ENCODE results near the gene KRTAP5-9.
"Not testable (repeated sequence)": the region's sequence is repeated elsewhere in the genome, so short reads cannot be mapped to it uniquely, and the experiment has no call there.

KRTAP5-9 gene

GRCh38 chr11:71580057-71581003 is 32.1 kb downstream of the KRTAP5-9 start:
- intact Hi-C loops (cut with DNase I): no loop called here
- DNase-seq: peak in 6 of 10 donors; percentile 51 to 90 (median 54)

GRCh38 chr11:71581826-71582225 is 33.6 kb downstream of the KRTAP5-9 start:
- DNase-seq: no peak
- intact Hi-C loops (cut with DNase I): no loop called here

- intact Hi-C loops (cut with DNase I): no loop called here
- peak in 1 of 10 donors; percentile 74 for DNase-seq
These were observed 34.2 kb downstream of the KRTAP5-9 start, which contains the start of gene KRTAP5-11 for GRCh38 chr11:71582309-71582895. Gene KRTAP5-11, minus strand, starts transcription at chr11:71582875. Its CDS starts 38 bp downstream, at chr11:71582837.

- intact Hi-C loops (cut with DNase I); DNase-seq: not testable (repeated sequence)
These were observed 34.7 kb downstream of the KRTAP5-9 start for GRCh38 chr11:71582969-71583368.

- DNase-seq; intact Hi-C loops (cut with DNase I): not testable (repeated sequence)
These were observed 37.5 kb downstream of the KRTAP5-9 start for GRCh38 chr11:71585673-71586072.

- intact Hi-C loops (cut with DNase I); DNase-seq: not testable (repeated sequence)
These were observed 40.1 kb downstream of the KRTAP5-9 start for GRCh38 chr11:71588314-71588713.

GRCh38 chr11:71588822-71589545 is 40.8 kb downstream of the KRTAP5-9 start:
- DNase-seq; intact Hi-C loops (cut with DNase I): not testable (repeated sequence)

GRCh38 chr11:71589546-71589920 is 41.3 kb downstream of the KRTAP5-9 start:
- intact Hi-C loops (cut with DNase I); DNase-seq: not testable (repeated sequence)
